CD14-positive monocyte (primary cell): ENCODE measurements around the gene UBE2M. TPM values are rescaled to one million over a fixed set of nuclear protein-coding genes. Genes with fewer than 3 reads are reported as not detected.

Source experiments
- DNase-seq, 3 donors: peaks; one replicate each; pipeline ENCODE4 v3.0.0-alpha.2; 2011 to 2022
- H2AFZ ChIP-seq: 2 replicates; pipeline ENCODE4 v1.6.0; 2012; ENCODE audit warnings: mild to moderate bottlenecking, low read depth, low read length, inconsistent platforms; ENCODE audit not compliant: insufficient read depth, poor library complexity, severe bottlenecking
- H3K27ac ChIP-seq, 2 donors: 1 replicate in 1 of 2; 2 replicates in 1 of 2; pipeline ENCODE4 v1.5.1; 2012 to 2013; ENCODE audit warnings: low read length in 2 of 2, control low read depth in 1 of 2, inconsistent platforms in 1 of 2, low read depth in 1 of 2, mild to moderate bottlenecking in 1 of 2
- H3K27me3 ChIP-seq, 2 donors: one replicate each; pipeline versions ENCODE4 v1.6.0 to v1.6.1; 2011 to 2013; ENCODE audit warnings: low read length in 2 of 2; ENCODE audit not compliant: control insufficient read depth in 2 of 2, insufficient read depth in 2 of 2
- H3K36me3 ChIP-seq, 2 donors: replicated peaks in 1 of 2; 1 replicate in 1 of 2; 2 replicates in 1 of 2; pipeline versions ENCODE4 v1.5.1 to v1.6.1; 2012 to 2013; ENCODE audit warnings: low read length in 2 of 2, control low read depth in 1 of 2, inconsistent platforms in 1 of 2, mild to moderate bottlenecking in 1 of 2; ENCODE audit not compliant: insufficient read depth in 2 of 2, control insufficient read depth in 1 of 2
- H3K4me1 ChIP-seq, 2 donors: 1 replicate in 1 of 2; 2 replicates in 1 of 2; pipeline versions ENCODE4 v1.5.1 to v1.6.1; 2012 to 2013; ENCODE audit warnings: low read length in 2 of 2, control low read depth in 1 of 2, inconsistent platforms in 1 of 2, mild to moderate bottlenecking in 1 of 2, moderate library complexity in 1 of 2; ENCODE audit not compliant: insufficient read depth in 2 of 2, control insufficient read depth in 1 of 2
- H3K4me2 ChIP-seq: replicated peaks from 2 replicates; pipeline ENCODE3; 2012; ENCODE audit warnings: low read length, moderate library complexity, mild to moderate bottlenecking; ENCODE audit not compliant: poor library complexity, severe bottlenecking; ENCODE audit errors: extremely low read depth
- H3K4me3 ChIP-seq, 3 experiments: fragments of 200-600 bp in 1 of 3; sonication (generic) in 1 of 3; replicated peaks in 1 of 3; 1 replicate in 2 of 3; 2 replicates in 1 of 3; pipeline ENCODE4 v1.5.1; 2011 to 2013; ENCODE audit warnings: low read length in 3 of 3, mild to moderate bottlenecking in 3 of 3, control low read depth in 2 of 3, low read depth in 2 of 3, inconsistent platforms in 1 of 3, moderate library complexity in 1 of 3
- H3K79me2 ChIP-seq: 2 replicates; pipeline ENCODE4 v1.6.0; 2012; ENCODE audit warnings: mild to moderate bottlenecking, control low read depth, inconsistent platforms, low read length, moderate library complexity; ENCODE audit not compliant: insufficient read depth
- H3K9ac ChIP-seq: 2 replicates; pipeline ENCODE4 v1.6.0; 2017; ENCODE audit warnings: low read length, mild to moderate bottlenecking; ENCODE audit not compliant: insufficient read depth, poor library complexity, severe bottlenecking
- H3K9me3 ChIP-seq, 2 donors: replicated peaks in 1 of 2; 1 replicate in 1 of 2; 2 replicates in 1 of 2; pipeline versions ENCODE4 v1.5.1 to v1.6.1; 2012 to 2013; ENCODE audit warnings: low read length in 2 of 2, control low read depth in 1 of 2; ENCODE audit not compliant: control insufficient read depth in 1 of 2, insufficient read depth in 1 of 2
- H4K20me1 ChIP-seq: 2 replicates; pipeline ENCODE4 v1.6.0; 2012; ENCODE audit warnings: mild to moderate bottlenecking, low read length, control low read depth, moderate library complexity; ENCODE audit not compliant: insufficient read depth
- H3K27ac Mint-ChIP-seq, 7 donors: one replicate each; pipeline ENCODE4 v1.8.0; 2020; ENCODE audit warnings: mild to moderate bottlenecking in 7 of 7, mixed read lengths in 7 of 7, moderate library complexity in 6 of 7, inconsistent platforms in 2 of 7
- H3K27me3 Mint-ChIP-seq, 3 donors: one replicate each; pipeline ENCODE4 v1.8.0; 2021 to 2022; ENCODE audit warnings: low read depth in 3 of 3, mild to moderate bottlenecking in 3 of 3, mixed read lengths in 3 of 3, moderate library complexity in 3 of 3, inconsistent platforms in 1 of 3
- H3K36me3 Mint-ChIP-seq, 2 donors: one replicate each; pipeline ENCODE4 v1.8.0; 2020; ENCODE audit warnings: mixed read lengths in 2 of 2, inconsistent platforms in 1 of 2, mild to moderate bottlenecking in 1 of 2
- H3K4me1 Mint-ChIP-seq: one replicate; pipeline ENCODE4 v1.8.0; 2020; ENCODE audit warnings: mild to moderate bottlenecking, mixed read lengths
- H3K4me3 Mint-ChIP-seq, 2 donors: one replicate each; pipeline ENCODE4 v1.8.0; 2020; ENCODE audit warnings: mild to moderate bottlenecking in 2 of 2, mixed read lengths in 2 of 2, moderate library complexity in 1 of 2
- H3K9me3 Mint-ChIP-seq, 7 donors: one replicate each; pipeline ENCODE4 v1.8.0; 2020 to 2022; ENCODE audit warnings: mixed read lengths in 7 of 7, mild to moderate bottlenecking in 6 of 7, moderate library complexity in 6 of 7, inconsistent platforms in 2 of 7
- CTCF ChIP-seq: fragments of 200-600 bp; IDR thresholded peaks from one replicate; pipeline ENCODE4 v1.8.0; 2022; ENCODE audit warnings: antibody characterized with exemption, mild to moderate bottlenecking
- WGBS: methylation state at CpG from one replicate; pipeline ENCODE4 v1.1.5; 2013; ENCODE audit warnings: missing lambda C conversion rate; ENCODE audit not compliant: insufficient coverage; 5-methylcytosine and 5-hydroxymethylcytosine counted together
- intact Hi-C, 2 donors: fragments of 100-400 bp; cut with micrococcal nuclease; formaldehyde crosslinking; loops; one replicate each; pipeline versions ENCODE4 v1.15.0 to v1.15.1; 2023
- polyA plus RNA-seq, 3 donors: library from polyadenylated mRNA; depleted of rRNA in 1 of 3; unstranded in 2 of 3; stranded (reverse) in 1 of 3; fragments of 300-500 nt in 2 of 3; fragments of >200 nt in 1 of 3; fragmentation: Illumina TruSeq in 2 of 3; gene quantifications; 1 replicate in 2 of 3; 2 replicates in 1 of 3; pipeline ENCODE4 v1.2.3, GENCODE V29; 2012 to 2021

The UBE2M gene
- polyA plus RNA-seq, 3 donors, result 7.8 to 84.6 (median 14.3) TPM

GRCh38 chr19:58571575-58571947, 13.2 kb upstream of the UBE2M start:
- intact Hi-C loops, result loop anchor here in 1 of 2 donors (1.0 kb wide), 1 partner anchor 10 kb away; no protein-coding TSS in a partner anchor
- H3K9me3 Mint-ChIP-seq, result peaks cover 0 to 3% (median 0%) of the 10 kb centered on the region in 7 donors
- Histone ChIP-seq H3K4me1 (peaks cover 32 to 37% of the 10 kb centered on the region in 2 donors), H3K4me3 (peak overlapping the region in 1 of 3 experiments; percentile 78), H3K27me3 (no peaks in the 10 kb centered on the region), H3K27ac (peak overlapping the region; percentile 96 to 99), H3K36me3 (peaks cover 9 to 31% of the 10 kb centered on the region in 2 donors), H3K9me3 (no peaks in the 10 kb centered on the region), H2AFZ (peak overlapping the region; percentile 81), H3K9ac (no peak overlapping the region), H3K4me2 (peak overlapping the region; percentile 76), H4K20me1 (no peaks in the 10 kb centered on the region), H3K79me2 (peaks cover 15% of the 10 kb centered on the region)
- peak overlapping the region in 6 of 7 donors; percentile 100 for H3K27ac Mint-ChIP-seq
- TF ChIP-seq CTCF, result no peak
- H3K4me3 Mint-ChIP-seq, result no peak overlapping the region
- no peak for DNase-seq
- H3K36me3 Mint-ChIP-seq, result peaks cover 14 to 36% of the 10 kb centered on the region in 2 donors
- peaks cover 32% of the 10 kb centered on the region for H3K4me1 Mint-ChIP-seq
- peaks cover 0 to 6% (median 0%) of the 10 kb centered on the region in 3 donors for H3K27me3 Mint-ChIP-seq
- WGBS, result 98% methylated on average over 7 of the region's 8 CpGs

GRCh38 chr19:58570770-58571574, 12.6 kb upstream of the UBE2M start:
- H3K79me2 ChIP-seq, result peaks cover 15% of the 10 kb centered on the region
- peaks cover 0 to 3% (median 0%) of the 10 kb centered on the region in 7 donors for H3K9me3 Mint-ChIP-seq
- intact Hi-C loops, result loop anchor here in 1 of 2 donors (1.0 kb wide), 1 partner anchor 10 kb away; no protein-coding TSS in a partner anchor
- H3K9me3 ChIP-seq, result no peaks in the 10 kb centered on the region
- peak in 1 of 3 donors; percentile 7 for DNase-seq
- peaks cover 0 to 6% (median 0%) of the 10 kb centered on the region in 3 donors for H3K27me3 Mint-ChIP-seq
- peaks cover 9 to 31% of the 10 kb centered on the region in 2 donors for H3K36me3 ChIP-seq
- peaks cover 30 to 35% of the 10 kb centered on the region in 2 donors for H3K4me1 ChIP-seq
- TF ChIP-seq CTCF, result no peak
- no peak overlapping the region for H3K27ac ChIP-seq
- H3K27me3 ChIP-seq, result no peaks in the 10 kb centered on the region
- H3K4me2 ChIP-seq, result no peak overlapping the region
- H3K4me1 Mint-ChIP-seq, result peaks cover 27% of the 10 kb centered on the region
- H4K20me1 ChIP-seq, result no peaks in the 10 kb centered on the region
- 93% methylated on average over 20 of the region's 25 CpGs for WGBS
- peak overlapping the region in 1 of 7 donors; percentile 100 for H3K27ac Mint-ChIP-seq
- no peak overlapping the region for H3K9ac ChIP-seq
- H3K36me3 Mint-ChIP-seq, result peaks cover 18 to 42% of the 10 kb centered on the region in 2 donors
- no peak overlapping the region for H3K4me3 ChIP-seq
- H3K4me3 Mint-ChIP-seq, result peak overlapping the region in 1 of 2 donors; percentile 26
- H2AFZ ChIP-seq, result no peak overlapping the region
